ENCODE results near the gene ZNF384.

DNA sequence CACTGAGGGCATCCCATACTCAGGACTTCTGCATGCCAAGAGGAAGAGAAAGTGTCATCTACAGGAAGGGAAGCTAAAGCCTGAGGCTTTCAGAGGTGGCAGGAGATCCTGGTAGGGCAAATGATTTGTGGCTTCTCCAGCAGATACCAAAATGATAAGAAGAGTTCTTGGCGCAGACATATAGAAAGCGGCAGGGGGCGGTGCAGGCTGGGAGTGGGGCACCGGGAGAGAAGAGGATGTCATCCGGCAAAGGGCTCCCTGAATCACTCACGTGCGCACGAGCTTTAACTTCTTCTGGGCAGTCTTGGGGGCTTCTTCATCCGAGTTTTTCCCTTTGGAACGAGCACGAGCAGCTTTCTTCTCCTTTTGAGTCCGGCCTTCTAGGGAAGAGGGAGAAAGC lies 36.8 kb downstream of the ZNF384 start:
- TF ChIP-seq, protein P1, sequence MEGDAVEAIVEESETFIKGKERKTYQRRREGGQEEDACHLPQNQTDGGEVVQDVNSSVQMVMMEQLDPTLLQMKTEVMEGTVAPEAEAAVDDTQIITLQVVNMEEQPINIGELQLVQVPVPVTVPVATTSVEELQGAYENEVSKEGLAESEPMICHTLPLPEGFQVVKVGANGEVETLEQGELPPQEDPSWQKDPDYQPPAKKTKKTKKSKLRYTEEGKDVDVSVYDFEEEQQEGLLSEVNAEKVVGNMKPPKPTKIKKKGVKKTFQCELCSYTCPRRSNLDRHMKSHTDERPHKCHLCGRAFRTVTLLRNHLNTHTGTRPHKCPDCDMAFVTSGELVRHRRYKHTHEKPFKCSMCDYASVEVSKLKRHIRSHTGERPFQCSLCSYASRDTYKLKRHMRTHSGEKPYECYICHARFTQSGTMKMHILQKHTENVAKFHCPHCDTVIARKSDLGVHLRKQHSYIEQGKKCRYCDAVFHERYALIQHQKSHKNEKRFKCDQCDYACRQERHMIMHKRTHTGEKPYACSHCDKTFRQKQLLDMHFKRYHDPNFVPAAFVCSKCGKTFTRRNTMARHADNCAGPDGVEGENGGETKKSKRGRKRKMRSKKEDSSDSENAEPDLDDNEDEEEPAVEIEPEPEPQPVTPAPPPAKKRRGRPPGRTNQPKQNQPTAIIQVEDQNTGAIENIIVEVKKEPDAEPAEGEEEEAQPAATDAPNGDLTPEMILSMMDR (IDR thresholded peaks at IDR 0.05) = no peak
- no peak for TF ChIP-seq POLR2A (IDR thresholded peaks at IDR 0.05)
